Testis (tissue), 3 donors: ENCODE measurements around the gene CGNL1. TPM values are rescaled to one million over a fixed set of nuclear protein-coding genes. Genes with fewer than 3 reads are reported as not detected.

ENCODE experiments used
- DNase-seq: peaks from one replicate; pipeline ENCODE4 v3.0.0-alpha.2; 2019
- H3K27ac ChIP-seq, 2 donors: fragments of 200-600 bp; sonication (generic); one replicate each; pipeline ENCODE4 v1.5.1; 2019
- H3K27me3 ChIP-seq: fragments of 200-600 bp; sonication (generic); one replicate; pipeline ENCODE4 v1.5.1; 2019
- H3K36me3 ChIP-seq: fragments of 200-600 bp; sonication (generic); one replicate; pipeline ENCODE4 v1.5.1; 2017; ENCODE audit warnings: low read depth; ENCODE audit errors: missing control alignments
- H3K4me1 ChIP-seq: fragments of 200-600 bp; sonication (generic); one replicate; pipeline ENCODE4 v1.5.1; 2019
- H3K4me3 ChIP-seq, 2 donors: fragments of 200-600 bp; sonication (generic); one replicate each; pipeline ENCODE4 v1.5.1; 2017 to 2019
- H3K9me3 ChIP-seq: fragments of 200-600 bp; sonication (generic); one replicate; pipeline ENCODE4 v1.5.1; 2017
- CTCF ChIP-seq, 3 experiments: fragments of 450-650 bp in 2 of 3; fragments of 200-600 bp in 1 of 3; sonication (generic) in 1 of 3; IDR thresholded peaks; one replicate each; pipeline ENCODE4 v1.5.1; 2016 to 2019; ENCODE audit warnings: antibody characterized with exemption in 3 of 3, mild to moderate bottlenecking in 2 of 3, moderate library complexity in 1 of 3
- POLR2A ChIP-seq: fragments of 450-650 bp; IDR thresholded peaks from one replicate; pipeline ENCODE4 v1.6.1; 2017; ENCODE audit warnings: antibody characterized with exemption, mild to moderate bottlenecking, moderate library complexity
- WGBS, 2 donors: methylation state at CpG; one replicate each; pipeline ENCODE4 v1.1.5; 2018; 5-methylcytosine and 5-hydroxymethylcytosine counted together
- intact Hi-C: fragments of 100-400 bp; cut with DNase I; formaldehyde crosslinking; loops from one replicate; pipeline ENCODE4 v1.15.1; 2023; ENCODE audit warnings: low total_unique reads
- polyA plus RNA-seq: library from polyadenylated mRNA; stranded (reverse); fragments of 350-450 nt; fragmentation: Illumina TruSeq; extraction: RNeasy Lipid Tissue Mini Kit (QIAGEN cat#74804); gene quantifications from one replicate; pipeline ENCODE4 v1.2.3, GENCODE V29; 2014; ENCODE audit warnings: low read depth, low replicate concordance; ENCODE audit not compliant: insufficient read depth
- total RNA-seq, 2 donors: library from RNA; depleted of rRNA; stranded (reverse); fragments of >200 nt; gene quantifications; one replicate each; pipeline ENCODE4 v1.2.3, GENCODE V29; 2016

The CGNL1 gene
- total and polyA plus RNA-seq, 3 donors from 2014 or later = 21.0 to 40.2 (median 29.2) TPM

GRCh38 chr15:57580428-57580827 is 204.1 kb downstream of the CGNL1 start:
- Histone ChIP-seq H3K4me3 (no peak overlapping the region), H3K4me1 (no peaks in the 10 kb centered on the region), H3K9me3 (no peaks in the 10 kb centered on the region), H3K27ac (no peak overlapping the region), H3K27me3 (no peaks in the 10 kb centered on the region), H3K36me3 (no peaks in the 10 kb centered on the region)
- intact Hi-C loops = no loop called here
- TF ChIP-seq CTCF (IDR thresholded peaks at IDR 0.05) (no peak), POLR2A (no peak)
- WGBS, 2 donors = 84 to 93% methylated on average over 8 of the region's 8 CpGs
- DNase-seq = no peak

- H3K9me3 ChIP-seq = no peaks in the 10 kb centered on the region
- H3K27me3 ChIP-seq = no peaks in the 10 kb centered on the region
- no peaks in the 10 kb centered on the region for H3K36me3 ChIP-seq
- TF ChIP-seq CTCF (IDR thresholded peaks at IDR 0.05) (no peak), POLR2A (no peak)
- DNase-seq = no peak
- no peak overlapping the region for H3K27ac ChIP-seq
- H3K4me1 ChIP-seq = no peaks in the 10 kb centered on the region
- WGBS, 2 donors = 74 to 83% methylated on average over 5 of the region's 5 CpGs
- H3K4me3 ChIP-seq = no peak overlapping the region
- intact Hi-C loops = no loop called here
Measured at GRCh38 chr15:57580866-57581265, 204.6 kb downstream of the CGNL1 start.

GRCh38 chr15:57582090-57582489 is 205.8 kb downstream of the CGNL1 start:
- no peak for DNase-seq
- WGBS, 2 donors = 90 to 92% methylated on average over 1 of the region's 1 CpG
- TF ChIP-seq POLR2A = no peak
- no peak for TF ChIP-seq CTCF (IDR thresholded peaks at IDR 0.05)
- no peak overlapping the region for H3K4me3 ChIP-seq
- no peaks in the 10 kb centered on the region for H3K36me3 ChIP-seq
- H3K4me1 ChIP-seq = no peaks in the 10 kb centered on the region
- H3K27ac ChIP-seq = no peak overlapping the region
- intact Hi-C loops = no loop called here
- H3K9me3 ChIP-seq = no peaks in the 10 kb centered on the region
- H3K27me3 ChIP-seq = no peaks in the 10 kb centered on the region

- Histone ChIP-seq H3K27ac (no peak overlapping the region), H3K36me3 (no peaks in the 10 kb centered on the region), H3K4me3 (no peak overlapping the region), H3K27me3 (no peaks in the 10 kb centered on the region), H3K4me1 (no peaks in the 10 kb centered on the region), H3K9me3 (no peaks in the 10 kb centered on the region)
- DNase-seq = no peak
- intact Hi-C loops = no loop called here
- no peak for TF ChIP-seq CTCF (IDR thresholded peaks at IDR 0.05)
- no peak for TF ChIP-seq POLR2A
- WGBS, 2 donors = 88 to 91% methylated on average over 2 of the region's 2 CpGs
Measured at GRCh38 chr15:57583282-57583681, 207.0 kb downstream of the CGNL1 start.

GRCh38 chr15:57583720-57584119 is 207.4 kb downstream of the CGNL1 start:
- no peak for DNase-seq
- no peak overlapping the region for H3K4me3 ChIP-seq
- 89 to 98% methylated on average over 3 of the region's 3 CpGs for WGBS, 2 donors
- no peaks in the 10 kb centered on the region for H3K4me1 ChIP-seq
- no peaks in the 10 kb centered on the region for H3K9me3 ChIP-seq
- no peak overlapping the region for H3K27ac ChIP-seq
- intact Hi-C loops = no loop called here
- no peaks in the 10 kb centered on the region for H3K36me3 ChIP-seq
- no peaks in the 10 kb centered on the region for H3K27me3 ChIP-seq
- TF ChIP-seq CTCF (IDR thresholded peaks at IDR 0.05) (no peak), POLR2A (no peak)
